ENCODE measurements around the gene MZF1.

DNA sequence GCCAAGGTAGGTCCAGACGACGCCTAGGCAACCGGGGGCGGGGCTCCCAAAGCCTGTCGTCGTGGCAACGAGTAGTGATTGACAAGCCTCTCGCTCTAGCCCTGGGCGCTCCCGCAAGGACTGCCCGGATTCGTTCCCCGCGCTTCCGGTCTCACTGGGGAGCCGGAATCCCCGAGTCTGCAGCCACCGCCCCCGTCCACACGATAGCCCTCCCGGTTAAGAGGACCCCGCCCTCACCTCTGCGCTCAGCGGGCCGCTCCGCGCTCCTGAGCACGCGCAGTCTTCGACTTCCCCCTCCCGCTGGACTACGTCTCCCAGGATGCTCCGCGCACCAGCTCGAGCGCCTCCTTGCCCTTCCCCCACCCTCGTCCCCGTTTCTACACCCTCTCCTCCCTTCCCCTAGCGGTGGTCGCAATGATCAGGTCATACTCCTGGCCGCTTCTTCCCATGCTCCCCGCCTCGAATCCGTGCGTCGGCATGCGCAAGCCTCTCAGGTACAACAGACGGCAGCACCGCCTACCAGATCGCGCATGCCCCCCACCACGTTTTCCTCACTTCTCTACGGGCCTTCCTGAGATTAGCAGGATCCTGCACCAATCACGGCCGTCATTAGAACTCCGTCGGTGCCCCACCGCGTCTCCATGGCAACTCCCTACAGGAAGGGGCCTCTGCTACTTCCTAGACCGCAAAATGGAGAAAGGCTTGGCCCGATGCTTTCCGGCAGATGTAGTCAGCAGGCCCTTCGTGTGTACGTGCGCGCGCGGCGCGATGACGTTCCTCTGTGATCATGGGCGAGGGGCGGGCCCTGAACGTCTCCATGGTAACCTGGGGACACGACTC lies at the start of gene MZF1:
- peak; percentile 3 for TF ChIP-seq POLR2A (IDR thresholded peaks at IDR 0.05)
- TF ChIP-seq, protein P1, sequence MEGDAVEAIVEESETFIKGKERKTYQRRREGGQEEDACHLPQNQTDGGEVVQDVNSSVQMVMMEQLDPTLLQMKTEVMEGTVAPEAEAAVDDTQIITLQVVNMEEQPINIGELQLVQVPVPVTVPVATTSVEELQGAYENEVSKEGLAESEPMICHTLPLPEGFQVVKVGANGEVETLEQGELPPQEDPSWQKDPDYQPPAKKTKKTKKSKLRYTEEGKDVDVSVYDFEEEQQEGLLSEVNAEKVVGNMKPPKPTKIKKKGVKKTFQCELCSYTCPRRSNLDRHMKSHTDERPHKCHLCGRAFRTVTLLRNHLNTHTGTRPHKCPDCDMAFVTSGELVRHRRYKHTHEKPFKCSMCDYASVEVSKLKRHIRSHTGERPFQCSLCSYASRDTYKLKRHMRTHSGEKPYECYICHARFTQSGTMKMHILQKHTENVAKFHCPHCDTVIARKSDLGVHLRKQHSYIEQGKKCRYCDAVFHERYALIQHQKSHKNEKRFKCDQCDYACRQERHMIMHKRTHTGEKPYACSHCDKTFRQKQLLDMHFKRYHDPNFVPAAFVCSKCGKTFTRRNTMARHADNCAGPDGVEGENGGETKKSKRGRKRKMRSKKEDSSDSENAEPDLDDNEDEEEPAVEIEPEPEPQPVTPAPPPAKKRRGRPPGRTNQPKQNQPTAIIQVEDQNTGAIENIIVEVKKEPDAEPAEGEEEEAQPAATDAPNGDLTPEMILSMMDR (IDR thresholded peaks at IDR 0.05): peak in 2 of 4 experiments; percentile 27 to 45

All from prostate gland (tissue), 2 donors.